Heart left ventricle (tissue), 16 donors: ENCODE data around the gene ZNF791. TPM values are rescaled to one million over a fixed set of nuclear protein-coding genes. Genes with fewer than 3 reads are reported as not detected.

Source experiments
- ATAC-seq, 4 donors: fragments of 200-7000 bp; cut with Tn5 transposase; one replicate each; pipeline ENCODE4 v1.9.1; 2020 to 2022; ENCODE audit warnings: moderate library complexity in 4 of 4, mild to moderate bottlenecking in 3 of 4, moderate number of reproducible peaks in 1 of 4
- DNase-seq, 5 donors: peaks; one replicate each; pipeline ENCODE4 v3.0.0-alpha.2; 2020
- H3K27ac ChIP-seq, 12 donors: fragments of 200-600 bp; sonication (generic) in 4 of 12; one replicate each; pipeline versions ENCODE4 v1.5.0 to v1.8.0; 2016 to 2022; ENCODE audit warnings: mild to moderate bottlenecking in 2 of 12
- H3K27me3 ChIP-seq, 9 donors: fragments of 200-600 bp; sonication (generic) in 2 of 9; one replicate each; pipeline versions ENCODE4 v1.5.1 to v1.8.0; 2016 to 2022; ENCODE audit warnings: mild to moderate bottlenecking in 3 of 9
- H3K36me3 ChIP-seq, 9 donors: fragments of 200-600 bp; sonication (generic) in 2 of 9; one replicate each; pipeline versions ENCODE4 v1.5.0 to v1.8.0; 2018 to 2022; ENCODE audit warnings: mild to moderate bottlenecking in 2 of 9
- H3K4me1 ChIP-seq, 12 donors: fragments of 200-600 bp; sonication (generic) in 4 of 12; one replicate each; pipeline versions ENCODE4 v1.5.0 to v1.8.0; 2016 to 2022; ENCODE audit warnings: mild to moderate bottlenecking in 3 of 12
- H3K4me3 ChIP-seq, 12 donors: fragments of 200-600 bp; sonication (generic) in 4 of 12; one replicate each; pipeline versions ENCODE4 v1.5.0 to v1.8.0; 2017 to 2022; ENCODE audit warnings: mild to moderate bottlenecking in 9 of 12, moderate library complexity in 4 of 12
- H3K9me3 ChIP-seq, 12 donors: fragments of 200-600 bp; sonication (generic) in 4 of 12; one replicate each; pipeline versions ENCODE4 v1.5.0 to v1.8.0; 2016 to 2022; ENCODE audit warnings: mild to moderate bottlenecking in 1 of 12
- CTCF ChIP-seq, 12 donors: fragments of 200-600 bp; sonication (generic) in 4 of 12; IDR thresholded peaks; one replicate each; pipeline versions ENCODE4 v1.5.0 to v1.8.0; 2018 to 2022; ENCODE audit warnings: antibody characterized with exemption in 12 of 12, mild to moderate bottlenecking in 5 of 12
- POLR2A ChIP-seq, 2 donors: fragments of 450-650 bp; IDR thresholded peaks; one replicate each; pipeline ENCODE4 v1.6.1; 2017; ENCODE audit warnings: antibody characterized with exemption in 2 of 2, mild to moderate bottlenecking in 2 of 2, moderate library complexity in 2 of 2
- WGBS, 4 donors: extraction: QIAGEN DNeasy Blood & Tissue Kit in 2 of 4; methylation state at CpG; one replicate each; pipeline versions ENCODE4 v1.1.5 to v1.1.7; 2013 to 2018; 5-methylcytosine and 5-hydroxymethylcytosine counted together
- intact Hi-C, 10 donors: fragments of 100-400 bp; cut with DNase I; formaldehyde crosslinking; loops; one replicate each; pipeline versions ENCODE4 v1.11.1 to v1.14.2; 2022
- polyA plus RNA-seq, 2 donors: library from polyadenylated mRNA; stranded (reverse); fragments of 200-250 nt; gene quantifications; one replicate each; pipeline ENCODE4 v1.2.3, GENCODE V29; 2013
- total RNA-seq, 9 donors: library from RNA; depleted of rRNA in 2 of 9; stranded (reverse); fragments of >200 nt in 2 of 9; fragmentation: NEBNext Ultra II Directional in 3 of 9; extraction: Animal tissue kit (Norgen Biotek cat#: 25700) in 3 of 9; gene quantifications; one replicate each; pipeline versions ENCODE4 v1.1.0 to v1.2.4, GENCODE V29; 2016 to 2023
- donor health status: ischemic (EF 13 %, LVEDD 7.1; RV severe dilation, severe dysfunction).
- donor health status: healthy with polysubstance abuse.
- donor health status: DM: no; HTN: yes; CAD: no.
- donor health status: DM: no; HTN: no; CAD: no.
- donor health status: ischemic (EF 25% LVEDD 6.9; RV normal size, moderate dysfunction).
- donor health status: ischemic (EF 25% LVEDD 5.7; RV mildly dilated, moderate dysfunction).
- donor health status: healthy.
- donor health status: DM: yes; HTN: yes; CAD: no.
- donor health status: ischemic (EF 35%, LVEDD 5.7; RV mildly dilated, moderate dysfunction).
- donor health status: nonischemic (EF 11% LVEDD 7.7; RV severe dilation, severe dysfunction).
- donor health status: DM: yes; HTN: yes; CAD: no.
- donor health status: PGD.
- donor health status: ischemic (EF 29% LVEDD 5.4; RV normal size, mild dysfunction).
- donor health status: nonischemic (EF 23%, LVEDD 6.1; RV moderate dilation, normal function).

Gene ZNF791
- total and polyA plus RNA-seq, 11 donors, result 6.1 to 22.6 (median 12.2) TPM

GRCh38 chr19:12636631-12637030 is 25.9 kb downstream of the ZNF791 start:
- intact Hi-C loops, result no loop called here
- peaks cover 0 to 20% (median 7%) of the 10 kb centered on the region in 9 donors for H3K36me3 ChIP-seq
- WGBS, 4 donors, result 85 to 90% (median 89%) methylated on average over 13 of the region's 13 CpGs
- no peaks in the 10 kb centered on the region for H3K27me3 ChIP-seq
- no peak for ATAC-seq
- no peak overlapping the region for H3K27ac ChIP-seq
- TF ChIP-seq POLR2A (IDR thresholded peaks at IDR 0.05) (no peak), CTCF (IDR thresholded peaks at IDR 0.05) (no peak)
- no peak overlapping the region for H3K4me3 ChIP-seq
- H3K9me3 ChIP-seq, result no peaks in the 10 kb centered on the region
- peaks cover 0 to 12% (median 7%) of the 10 kb centered on the region in 12 donors for H3K4me1 ChIP-seq
- DNase-seq, result no peak

- ATAC-seq (no peak), DNase-seq (no peak)
- Histone ChIP-seq H3K36me3 (peaks cover 0 to 2% (median 0%) of the 10 kb centered on the region in 9 donors), H3K27ac (no peak overlapping the region), H3K27me3 (no peaks in the 10 kb centered on the region), H3K4me1 (peaks cover 0 to 12% (median 7%) of the 10 kb centered on the region in 12 donors), H3K4me3 (no peak overlapping the region), H3K9me3 (no peaks in the 10 kb centered on the region)
- 94 to 96% (median 95%) methylated on average over 22 of the region's 22 CpGs for WGBS, 4 donors
- intact Hi-C loops, result no loop called here
- TF ChIP-seq CTCF (IDR thresholded peaks at IDR 0.05) (no peak), POLR2A (IDR thresholded peaks at IDR 0.05) (no peak)
These were observed 28.0 kb downstream of the ZNF791 start for GRCh38 chr19:12638611-12639182.

- Histone ChIP-seq H3K36me3 (peaks cover 0 to 6% (median 0%) of the 10 kb centered on the region in 9 donors), H3K27ac (no peak overlapping the region), H3K9me3 (no peaks in the 10 kb centered on the region), H3K4me1 (peaks cover 0 to 12% (median 7%) of the 10 kb centered on the region in 12 donors), H3K27me3 (no peaks in the 10 kb centered on the region), H3K4me3 (peak overlapping the region in 9 of 12 donors; percentile 31 to 43 (median 33))
- WGBS, 4 donors, result 10 to 15% (median 12%) methylated on average over 34 to 39 of the region's 39 CpGs
- intact Hi-C loops, result no loop called here
- TF ChIP-seq POLR2A (IDR thresholded peaks at IDR 0.05), result no peak
- peak; percentile 64 to 87 (median 76) for TF ChIP-seq CTCF (IDR thresholded peaks at IDR 0.05)
- ATAC-seq (peak; percentile 65 to 93 (median 90)), DNase-seq (peak; percentile 78 to 89 (median 88))
These were observed 29.3 kb downstream of the ZNF791 start for GRCh38 chr19:12639901-12640613.

GRCh38 chr19:12641456-12641855 is 30.7 kb downstream of the ZNF791 start:
- Histone ChIP-seq H3K4me3 (no peak overlapping the region), H3K9me3 (no peaks in the 10 kb centered on the region), H3K4me1 (peaks cover 0 to 12% (median 7%) of the 10 kb centered on the region in 12 donors), H3K27me3 (no peaks in the 10 kb centered on the region), H3K36me3 (peaks cover 0 to 6% (median 0%) of the 10 kb centered on the region in 9 donors), H3K27ac (no peak overlapping the region)
- WGBS, 4 donors, result 54 to 73% (median 69%) methylated on average over 7 to 13 of the region's 13 CpGs
- intact Hi-C loops, result no loop called here
- ATAC-seq (no peak), DNase-seq (no peak)
- TF ChIP-seq POLR2A (IDR thresholded peaks at IDR 0.05) (no peak), CTCF (IDR thresholded peaks at IDR 0.05) (no peak)
